ENCODE data around the gene HMCN2.

HMCN2 gene

DNA sequence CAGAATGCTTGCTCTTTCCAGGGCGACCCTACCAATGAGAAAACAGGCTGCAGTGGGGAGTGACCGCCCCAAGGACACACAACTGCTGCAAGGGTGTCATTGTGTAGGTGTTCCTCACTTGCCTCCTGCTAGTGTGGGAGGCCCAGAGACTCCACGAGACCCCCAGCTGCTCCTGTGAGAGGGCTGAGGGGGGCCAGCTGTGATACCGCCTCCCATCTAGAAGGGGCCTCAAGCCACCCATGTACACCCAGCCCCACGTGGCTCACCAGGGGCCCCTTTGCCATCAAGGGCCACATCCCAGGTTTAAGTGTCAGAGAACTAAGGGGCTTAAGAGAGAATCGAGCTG, 177.9 kb downstream of the HMCN2 start:
- DNase-seq = no peak

GRCh38 chr9:130443840-130444492, 178.4 kb downstream of the HMCN2 start:
- no peak for DNase-seq

DNA sequence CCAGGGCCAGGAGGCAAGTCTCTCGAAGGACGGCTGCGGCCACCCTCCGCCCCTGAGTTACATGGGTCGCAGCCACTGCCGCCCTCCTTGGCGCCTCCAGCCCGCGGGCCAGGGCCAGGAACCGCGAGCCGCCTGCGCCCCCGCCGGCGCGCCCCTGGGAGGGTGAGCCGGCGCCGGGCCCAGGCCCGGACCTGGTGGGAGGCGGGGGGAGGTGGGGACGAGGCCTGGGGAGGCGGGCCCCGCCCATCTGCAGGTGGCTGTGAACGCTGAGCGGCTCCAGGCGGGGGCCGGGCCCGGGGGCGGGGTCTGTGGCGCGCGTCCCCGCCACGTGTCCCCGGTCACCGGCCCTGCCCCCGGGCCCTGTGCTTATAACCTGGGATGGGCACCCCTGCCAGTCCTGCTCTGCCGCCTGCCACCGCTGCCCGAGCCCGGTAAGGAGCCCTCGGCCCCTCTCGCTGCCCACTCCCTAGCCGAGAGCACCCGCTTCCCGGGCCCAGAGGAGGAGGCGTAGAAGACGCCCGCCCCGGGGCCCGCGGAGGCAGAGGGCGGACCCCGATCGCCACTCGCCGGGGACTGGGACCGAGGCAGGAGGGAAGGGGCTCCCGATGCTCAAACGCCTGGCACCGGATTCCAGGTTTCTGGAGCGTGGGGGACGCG, 179.1 kb downstream of the HMCN2 start, which contains the start of gene ASS1:
Gene ASS1 (plus strand): TSS at position 397 of the 657 bp plus-strand sequence. CDS start 7,268 bp downstream, outside the sequence.
- peak; percentile 70 for DNase-seq

GRCh38 chr9:130445268-130445983, 179.9 kb downstream of the HMCN2 start:
- DNase-seq = no peak

DNA sequence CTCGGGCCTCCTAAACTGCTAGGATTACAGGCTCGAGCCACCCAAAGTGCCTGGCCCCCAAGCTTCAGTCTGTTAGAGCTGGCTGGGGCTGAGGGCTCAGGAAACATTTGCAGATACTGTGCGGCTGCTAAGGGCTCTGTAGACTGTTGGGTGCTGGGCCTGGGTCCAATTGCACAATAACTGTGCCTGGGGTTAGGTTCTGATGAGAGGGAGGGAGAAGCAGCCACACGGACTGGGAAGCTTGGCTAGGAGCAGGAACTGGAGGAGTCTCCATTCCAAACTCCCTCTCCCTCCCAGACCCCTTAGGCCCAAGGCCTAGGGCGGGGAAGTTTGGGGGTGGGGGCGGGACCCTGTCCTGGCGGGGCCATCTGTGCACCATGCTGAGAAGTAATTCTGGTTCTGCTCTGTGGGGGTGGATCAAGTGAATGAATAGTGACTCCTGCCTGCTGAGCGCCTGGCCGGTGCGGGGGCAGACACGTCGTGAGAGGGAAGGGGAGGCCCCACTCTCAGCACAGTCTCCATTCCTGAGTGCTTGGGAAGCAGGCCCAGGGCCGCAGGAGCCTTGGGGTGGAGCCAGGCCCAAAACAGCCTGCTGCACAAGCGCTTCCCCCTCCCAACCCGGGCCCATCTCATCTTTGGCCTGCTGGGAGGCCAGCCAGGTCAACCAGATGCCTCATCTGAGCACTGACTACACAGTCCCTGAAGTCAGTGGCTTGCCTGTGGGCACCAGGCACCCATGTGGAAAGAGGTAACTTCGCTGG, 180.7 kb downstream of the HMCN2 start:
- no peak for DNase-seq

DNA sequence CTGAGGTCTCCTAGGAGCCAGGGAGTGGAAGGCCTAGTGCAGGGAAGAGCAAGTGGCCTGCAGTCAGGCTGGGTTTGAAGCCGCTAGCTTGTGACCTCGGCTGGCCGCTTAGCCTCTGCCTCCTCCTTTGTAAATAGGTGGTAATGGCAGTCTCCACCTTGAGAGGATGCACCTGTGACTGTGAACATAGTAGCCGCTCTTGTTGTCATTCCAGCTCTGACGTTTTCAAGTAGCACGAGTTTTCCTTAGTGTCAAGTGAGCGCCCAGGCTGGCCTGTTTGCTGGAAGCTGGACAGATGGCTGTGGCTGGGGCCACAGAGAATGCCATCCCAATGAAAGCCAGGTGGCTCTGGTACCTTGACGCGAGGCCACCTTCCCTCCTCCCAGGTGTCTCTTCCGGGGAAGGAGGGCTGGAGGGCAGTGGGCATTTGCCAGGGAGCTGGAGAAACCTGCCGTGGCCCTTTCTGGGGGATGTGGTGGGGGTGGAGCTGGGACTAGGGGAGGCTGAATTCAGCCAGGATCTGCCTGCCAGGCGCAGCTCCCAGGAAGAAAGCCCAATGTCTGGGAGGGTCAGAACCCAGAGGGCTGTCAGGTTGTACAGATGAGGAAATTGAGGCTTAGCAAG, 181.7 kb downstream of the HMCN2 start:
- no peak for DNase-seq

GRCh38 chr9:130448035-130448624, 182.6 kb downstream of the HMCN2 start:
- no peak for DNase-seq

DNA sequence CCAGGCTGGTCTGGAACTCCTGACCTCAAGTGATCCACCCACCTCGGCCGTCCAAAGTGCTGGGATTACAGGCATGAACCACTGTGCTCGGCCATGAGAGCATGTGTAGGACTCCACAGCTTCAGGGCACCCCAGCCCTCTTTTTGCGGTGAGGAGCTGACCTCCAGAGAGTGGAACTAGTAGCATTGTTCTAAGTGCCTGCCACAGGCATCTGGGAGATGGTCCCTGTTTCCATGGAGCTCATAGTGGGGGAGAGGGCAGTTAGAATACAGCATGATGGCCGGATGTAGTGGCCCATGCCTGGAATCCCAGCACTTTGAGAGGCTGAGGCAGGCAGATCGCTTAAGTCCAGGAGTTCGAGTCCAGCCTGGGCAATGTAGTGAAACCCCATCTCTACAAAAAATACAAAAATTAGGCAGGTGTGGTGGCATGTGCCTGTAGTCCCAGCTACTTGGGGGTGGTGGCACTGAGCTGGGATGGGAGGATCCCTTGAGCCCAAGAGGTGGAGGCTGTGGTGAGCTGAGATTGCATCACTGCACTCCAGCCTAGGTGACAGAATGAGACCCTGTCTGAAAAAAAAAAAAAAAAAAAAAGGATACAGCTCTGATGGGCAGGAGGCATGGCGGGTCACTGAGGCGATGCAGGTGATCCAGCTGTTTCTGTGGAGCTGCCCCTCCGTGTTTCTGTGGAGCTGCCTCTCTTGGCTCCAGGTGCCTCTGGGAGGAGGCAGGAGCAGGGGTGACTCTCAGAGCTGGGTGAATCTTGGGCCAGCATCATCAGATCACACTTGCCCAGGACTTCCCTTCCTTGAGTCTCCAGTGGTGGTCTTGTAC, 183.4 kb downstream of the HMCN2 start:
- no peak for DNase-seq

DNA sequence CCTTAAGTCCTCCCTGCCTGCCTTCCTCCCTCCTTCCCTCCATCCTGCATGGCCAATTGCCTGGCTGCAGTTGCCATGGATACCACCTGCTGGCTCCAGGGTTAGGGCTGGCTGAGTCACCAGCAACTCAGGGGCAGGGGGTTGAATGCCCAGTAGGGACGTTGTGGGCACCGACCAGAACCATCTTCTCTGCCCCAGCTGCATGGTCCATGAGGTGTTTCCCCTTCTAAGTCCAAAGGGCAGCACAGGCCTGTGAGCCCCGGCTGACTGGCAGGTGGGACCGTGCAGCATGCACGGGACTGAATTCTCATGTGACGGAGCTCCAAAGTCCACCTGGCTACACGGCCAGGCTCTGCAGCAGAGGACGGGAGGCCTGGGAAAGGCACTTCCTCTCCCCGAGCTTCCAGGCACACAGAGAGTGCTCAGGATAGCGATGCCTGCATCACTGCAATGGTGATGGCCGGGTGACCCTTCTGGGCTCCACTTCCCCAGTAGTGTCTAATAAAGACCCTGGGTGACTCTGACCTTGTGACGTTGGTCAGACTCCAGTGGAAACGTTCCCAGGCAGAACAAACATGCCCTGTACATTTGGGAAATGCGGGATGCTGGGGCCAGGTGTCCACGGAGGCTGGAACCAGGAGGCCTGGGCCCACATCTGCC, 184.9 kb downstream of the HMCN2 start:
- DNase-seq = no peak

DNA sequence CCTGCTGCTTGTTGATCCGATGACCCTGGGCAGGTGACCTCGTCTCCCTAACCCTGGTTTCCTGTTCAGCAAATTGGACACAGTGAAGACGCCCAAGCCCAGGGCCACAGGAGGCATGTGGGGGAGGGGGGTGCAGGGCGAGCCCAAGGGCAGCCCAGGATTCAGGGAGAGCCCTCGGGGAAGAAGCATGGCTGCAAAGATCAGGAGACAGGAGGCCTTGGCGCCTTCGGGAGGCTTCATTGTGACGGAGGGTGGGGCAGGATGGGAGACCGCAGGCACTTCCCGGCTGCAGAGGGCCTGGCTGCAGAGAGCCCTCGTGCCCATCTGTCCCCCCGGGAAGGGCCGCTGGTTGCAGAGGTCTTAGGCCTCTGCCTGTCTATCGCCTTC, 185.4 kb downstream of the HMCN2 start:
- DNase-seq = no peak

- no peak for DNase-seq
Measured at GRCh38 chr9:130451509-130452388, 186.2 kb downstream of the HMCN2 start.

DNA sequence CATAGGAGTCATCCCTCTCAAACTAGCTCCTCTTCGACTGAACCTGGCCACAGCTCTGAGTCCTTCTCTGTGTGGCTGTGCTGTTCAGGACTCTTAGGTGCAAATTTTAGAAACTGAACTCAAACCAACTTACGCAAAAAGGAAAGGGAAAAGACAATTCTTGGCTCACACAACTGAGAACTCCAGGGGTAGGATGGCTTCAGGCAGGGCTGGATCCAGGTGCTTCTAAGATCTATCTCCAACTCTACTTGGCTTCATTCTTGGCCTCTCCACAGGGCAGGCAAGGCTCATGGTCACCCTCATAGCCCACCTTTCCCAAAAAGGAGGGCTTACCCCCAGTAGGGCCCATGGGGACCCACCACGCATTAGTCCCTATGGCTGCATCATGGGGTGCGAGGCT, 187.3 kb downstream of the HMCN2 start:
- no peak for DNase-seq

DNA sequence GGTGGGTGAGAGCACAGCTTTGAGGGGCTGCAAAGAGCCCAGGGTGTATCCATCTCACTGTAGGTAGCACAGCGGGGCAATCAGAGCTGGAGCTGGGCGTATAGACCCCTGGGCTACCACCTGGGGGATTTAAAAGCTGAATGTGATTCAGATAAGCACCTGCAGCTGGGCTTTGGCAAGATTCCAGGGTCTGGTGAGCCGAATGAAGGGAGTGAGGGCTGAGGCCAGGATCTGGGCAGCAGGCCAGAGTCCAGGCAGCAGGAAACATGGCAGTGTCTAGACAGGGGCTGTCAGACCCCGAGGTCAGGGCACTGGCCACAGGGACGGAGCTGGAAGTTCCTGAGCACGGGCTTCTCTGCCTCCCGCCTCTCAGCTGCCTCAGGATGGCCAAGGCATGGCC, 187.9 kb downstream of the HMCN2 start:
- DNase-seq = no peak

GRCh38 chr9:130454096-130454811, 188.7 kb downstream of the HMCN2 start:
- DNase-seq = no peak

DNA sequence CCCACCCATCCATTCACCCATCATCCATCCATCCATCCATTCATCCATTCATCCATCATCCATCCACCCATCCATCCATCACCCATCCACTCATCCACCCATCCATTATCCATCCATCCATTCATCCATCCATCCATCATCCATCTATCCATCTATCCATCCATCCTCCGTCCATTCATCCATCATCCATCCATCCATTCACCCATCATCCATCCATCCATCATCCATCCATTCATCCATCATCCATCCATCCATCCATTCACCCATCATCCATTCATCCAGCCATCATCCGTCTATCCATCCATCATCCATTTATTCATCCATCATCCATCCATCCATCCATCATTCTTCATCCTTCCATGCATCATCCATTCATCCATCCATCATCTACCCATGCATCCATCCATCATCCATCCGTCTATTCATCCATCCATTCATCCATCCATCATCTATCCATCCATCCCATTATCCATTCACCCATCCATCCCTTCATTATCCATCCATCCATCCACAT, 189.3 kb downstream of the HMCN2 start:
- DNase-seq = no peak

DNA sequence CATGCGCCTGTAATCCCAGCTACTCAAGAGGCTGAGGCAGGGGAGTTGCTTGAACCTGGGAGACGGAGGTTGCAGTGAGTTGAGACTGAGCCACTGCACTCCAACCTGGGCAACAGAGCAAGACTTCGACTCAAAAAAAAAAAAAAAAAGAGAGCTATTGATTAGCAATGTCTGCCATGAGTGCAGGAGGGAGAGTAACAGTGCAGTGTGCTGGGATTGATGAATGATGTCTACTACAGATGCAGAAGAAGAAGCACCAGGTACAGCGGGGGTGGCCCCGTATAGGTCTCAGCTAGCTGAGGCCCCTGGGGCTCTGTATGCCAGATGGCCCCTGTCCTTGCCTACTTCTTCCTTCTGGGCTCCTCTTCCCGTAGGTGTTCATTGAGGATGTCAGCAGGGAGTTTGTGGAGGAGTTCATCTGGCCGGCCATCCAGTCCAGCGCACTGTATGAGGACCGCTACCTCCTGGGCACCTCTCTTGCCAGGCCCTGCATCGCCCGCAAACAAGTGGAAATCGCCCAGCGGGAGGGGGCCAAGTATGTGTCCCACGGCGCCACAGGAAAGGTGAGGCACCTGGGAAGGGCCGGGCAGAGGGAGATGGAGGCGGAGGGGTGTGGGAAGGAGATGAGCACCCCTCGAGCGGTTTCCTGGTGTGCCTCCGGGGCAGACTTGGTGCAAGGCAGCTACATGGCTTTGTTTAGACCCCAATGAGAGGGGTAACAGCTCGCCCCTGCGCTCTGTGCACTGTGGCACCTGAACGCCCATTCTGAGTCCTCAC, 192.7 kb downstream of the HMCN2 start:
- no peak for DNase-seq

- DNase-seq = no peak
Measured at GRCh38 chr9:130458804-130459067, 193.2 kb downstream of the HMCN2 start.

GRCh38 chr9:130459151-130459550, 193.6 kb downstream of the HMCN2 start:
- DNase-seq = no peak
